SU-DHL-6 (cell line): ENCODE results near the gene FRMD4B.

ENCODE experiments used
- H2AFZ ChIP-seq: fragments of 200-600 bp; sonication (generic); 2 replicates; pipeline ENCODE4 v1.6.1; 2014; ENCODE audit warnings: low read depth, mild to moderate bottlenecking, moderate library complexity, mixed read lengths, antibody characterized with exemption, low read length; ENCODE audit not compliant: severe bottlenecking
- H3F3A ChIP-seq: fragments of 200-600 bp; shearing (Covaris generic); 2 replicates; pipeline ENCODE4 v1.6.0; 2016; ENCODE audit warnings: antibody characterized with exemption, mild to moderate bottlenecking; ENCODE audit not compliant: insufficient read depth
- H3K27ac ChIP-seq: fragments of 200-600 bp; sonication (generic); 2 replicates; pipeline ENCODE4 v1.5.1; 2016; ENCODE audit warnings: low read depth, mild to moderate bottlenecking, low read length, moderate library complexity, mixed read lengths
- H3K27me3 ChIP-seq: fragments of 200-600 bp; sonication (generic), shearing (Covaris generic); 2 replicates; pipeline ENCODE4 v1.6.0; 2014; ENCODE audit warnings: mild to moderate bottlenecking, low read length
- H3K36me3 ChIP-seq: fragments of 200-600 bp; sonication (generic); 2 replicates; pipeline ENCODE4 v1.6.1; 2014; ENCODE audit warnings: mild to moderate bottlenecking, low read length, mixed read lengths
- H3K4me2 ChIP-seq: fragments of 300-600, 200-600 bp; shearing (Covaris generic), sonication (generic); 2 replicates; pipeline ENCODE4 v1.6.0; 2014; ENCODE audit warnings: low read length, low read depth, mild to moderate bottlenecking; ENCODE audit not compliant: poor library complexity, severe bottlenecking
- H3K4me3 ChIP-seq: fragments of 200-600 bp; sonication (generic); 2 replicates; pipeline ENCODE4 v1.5.1; 2014; ENCODE audit warnings: antibody characterized with exemption, low read length, mild to moderate bottlenecking, mixed read lengths; ENCODE audit not compliant: insufficient read depth, poor library complexity, severe bottlenecking
- H3K79me2 ChIP-seq: fragments of 200-600 bp; sonication (generic); 2 replicates; pipeline ENCODE4 v1.6.1; 2014; ENCODE audit warnings: mild to moderate bottlenecking, low read length, moderate library complexity; ENCODE audit not compliant: insufficient read depth
- H3K9ac ChIP-seq: fragments of 200-600 bp; sonication (generic); 2 replicates; pipeline ENCODE4 v1.7.0; 2014; ENCODE audit warnings: mild to moderate bottlenecking, low read length
- H3K9me2 ChIP-seq: fragments of 200-600 bp; sonication (generic); replicated peaks from 2 replicates; pipeline ENCODE4 v1.6.1; 2014; ENCODE audit warnings: low read length; ENCODE audit not compliant: insufficient read depth
- H3K9me3 ChIP-seq: fragments of 200-600 bp; sonication (generic); 2 replicates; pipeline ENCODE4 v1.6.1; 2014; ENCODE audit warnings: low read length, mixed read lengths; ENCODE audit not compliant: insufficient read depth
- H4K20me1 ChIP-seq: fragments of 200-600 bp; sonication (generic); 2 replicates; pipeline ENCODE4 v1.6.1; 2014; ENCODE audit warnings: low read depth, mild to moderate bottlenecking, antibody characterized with exemption, low read length, moderate library complexity, mixed read lengths
- EZH2phosphoT487 ChIP-seq: fragments of 200-600 bp; sonication (generic), shearing (Covaris generic); conservative IDR thresholded peaks from 2 replicates; pipeline ENCODE4 v1.6.1; 2018; ENCODE audit warnings: mild to moderate bottlenecking, antibody characterized with exemption, low read length, moderate library complexity, mixed read lengths
- TF ChIP-seq, protein P1 (sequence below): fragments of 200-600 bp; sonication (generic); IDR thresholded peaks from one replicate; pipeline ENCODE4 v1.5.1; 2017; ENCODE audit warnings: antibody characterized with exemption, mild to moderate bottlenecking, low read length, moderate library complexity; ENCODE audit not compliant: insufficient read depth, poor library complexity, severe bottlenecking

FRMD4B gene

DNA sequence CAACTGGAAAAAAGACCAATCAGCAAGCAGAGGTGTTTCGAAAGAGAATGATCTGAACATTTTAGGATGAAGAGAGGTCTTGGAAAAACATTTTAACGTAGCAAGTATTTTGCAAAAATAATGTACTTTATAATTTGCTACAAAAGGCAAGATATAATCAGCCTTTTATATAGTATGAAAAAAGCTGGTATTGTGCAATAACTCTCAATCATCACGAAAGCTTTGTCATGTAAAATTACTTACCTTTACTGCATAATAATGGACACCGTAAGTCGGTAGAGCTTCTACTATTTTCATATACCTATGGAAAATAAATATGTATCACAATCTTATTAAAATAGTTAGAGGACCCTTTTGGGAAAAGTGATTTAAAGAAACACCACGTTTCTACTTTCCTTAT, 167.8 kb downstream of the FRMD4B start:
- Histone ChIP-seq H2AFZ (no peak overlapping the region), H3K27ac (no peak overlapping the region), H3K79me2 (no peaks in the 10 kb centered on the region), H3K9me3 (no peaks in the 10 kb centered on the region), H3K36me3 (no peaks in the 10 kb centered on the region), H3K9ac (no peak overlapping the region), H3K27me3 (no peaks in the 10 kb centered on the region), H3K4me2 (no peak overlapping the region), H3F3A (no peaks in the 10 kb centered on the region), H3K9me2 (no peaks in the 10 kb centered on the region), H3K4me3 (no peak overlapping the region), H4K20me1 (no peaks in the 10 kb centered on the region)
- TF ChIP-seq EZH2phosphoT487: no peak
- TF ChIP-seq, protein P1, sequence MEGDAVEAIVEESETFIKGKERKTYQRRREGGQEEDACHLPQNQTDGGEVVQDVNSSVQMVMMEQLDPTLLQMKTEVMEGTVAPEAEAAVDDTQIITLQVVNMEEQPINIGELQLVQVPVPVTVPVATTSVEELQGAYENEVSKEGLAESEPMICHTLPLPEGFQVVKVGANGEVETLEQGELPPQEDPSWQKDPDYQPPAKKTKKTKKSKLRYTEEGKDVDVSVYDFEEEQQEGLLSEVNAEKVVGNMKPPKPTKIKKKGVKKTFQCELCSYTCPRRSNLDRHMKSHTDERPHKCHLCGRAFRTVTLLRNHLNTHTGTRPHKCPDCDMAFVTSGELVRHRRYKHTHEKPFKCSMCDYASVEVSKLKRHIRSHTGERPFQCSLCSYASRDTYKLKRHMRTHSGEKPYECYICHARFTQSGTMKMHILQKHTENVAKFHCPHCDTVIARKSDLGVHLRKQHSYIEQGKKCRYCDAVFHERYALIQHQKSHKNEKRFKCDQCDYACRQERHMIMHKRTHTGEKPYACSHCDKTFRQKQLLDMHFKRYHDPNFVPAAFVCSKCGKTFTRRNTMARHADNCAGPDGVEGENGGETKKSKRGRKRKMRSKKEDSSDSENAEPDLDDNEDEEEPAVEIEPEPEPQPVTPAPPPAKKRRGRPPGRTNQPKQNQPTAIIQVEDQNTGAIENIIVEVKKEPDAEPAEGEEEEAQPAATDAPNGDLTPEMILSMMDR: no peak

- Histone ChIP-seq H3F3A (no peaks in the 10 kb centered on the region), H3K79me2 (no peaks in the 10 kb centered on the region), H3K27me3 (no peaks in the 10 kb centered on the region), H3K4me2 (no peak overlapping the region), H3K9me3 (no peaks in the 10 kb centered on the region), H3K4me3 (no peak overlapping the region), H4K20me1 (no peaks in the 10 kb centered on the region), H3K9ac (no peak overlapping the region), H3K36me3 (no peaks in the 10 kb centered on the region), H3K27ac (no peak overlapping the region), H3K9me2 (no peaks in the 10 kb centered on the region), H2AFZ (no peak overlapping the region)
- no peak for TF ChIP-seq EZH2phosphoT487
- TF ChIP-seq, protein P1: no peak
These were observed 168.9 kb downstream of the FRMD4B start for GRCh38 chr3:69216981-69217380.

DNA sequence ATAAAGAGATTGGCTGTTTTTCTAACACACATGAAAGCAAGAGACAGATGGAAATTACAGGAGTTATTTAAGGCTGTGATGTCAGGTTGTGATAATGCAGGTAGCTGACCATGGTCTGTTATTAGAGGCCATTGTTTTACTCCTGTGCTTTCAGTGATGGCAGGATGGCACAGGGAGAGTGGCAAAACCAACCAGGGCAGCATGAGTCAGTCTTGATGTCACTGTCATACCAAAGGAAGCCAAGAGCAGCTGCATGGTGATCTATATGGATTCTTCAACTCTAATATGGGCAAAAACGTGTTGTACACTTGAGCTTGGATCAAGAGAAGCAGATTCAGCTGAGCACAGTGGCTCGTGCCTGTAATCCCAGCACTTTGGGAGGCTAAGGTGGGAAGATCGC, 171.6 kb downstream of the FRMD4B start:
- H3K27ac ChIP-seq: no peak overlapping the region
- H3K27me3 ChIP-seq: no peaks in the 10 kb centered on the region
- no peaks in the 10 kb centered on the region for H3K79me2 ChIP-seq
- H3K9me2 ChIP-seq: no peaks in the 10 kb centered on the region
- H3K4me2 ChIP-seq: no peak overlapping the region
- no peaks in the 10 kb centered on the region for H3F3A ChIP-seq
- no peak for TF ChIP-seq EZH2phosphoT487
- TF ChIP-seq, protein P1: no peak
- H3K9me3 ChIP-seq: no peaks in the 10 kb centered on the region
- no peak overlapping the region for H2AFZ ChIP-seq
- H3K36me3 ChIP-seq: no peaks in the 10 kb centered on the region
- no peak overlapping the region for H3K9ac ChIP-seq
- no peaks in the 10 kb centered on the region for H4K20me1 ChIP-seq
- H3K4me3 ChIP-seq: no peak overlapping the region
